Lower leg skin (tissue), 4 donors: ENCODE measurements around the gene HOXA5. TPM values are rescaled to one million over a fixed set of nuclear protein-coding genes. Genes with fewer than 3 reads are reported as not detected.

ENCODE experiments used
- DNase-seq, 2 donors: peaks; one replicate each; pipeline ENCODE4 v3.0.0-alpha.2; 2019; ENCODE audit warnings: low spot score in 2 of 2
- H3K4me3 ChIP-seq: fragments of 200-600 bp; sonication (generic); 2 replicates; pipeline ENCODE4 v1.5.1; 2017; ENCODE audit warnings: mild to moderate bottlenecking, low read depth; ENCODE audit not compliant: poor library complexity, severe bottlenecking
- POLR2A ChIP-seq, 2 donors: fragments of 450-650 bp; IDR thresholded peaks; one replicate each; pipeline ENCODE4 v1.6.1; 2016 to 2017; ENCODE audit warnings: antibody characterized with exemption in 2 of 2, mild to moderate bottlenecking in 1 of 2, moderate library complexity in 1 of 2
- WGBS, 2 donors: methylation state at CpG; one replicate each; pipeline ENCODE4 v1.1.5; 2018; 5-methylcytosine and 5-hydroxymethylcytosine counted together
- intact Hi-C: fragments of 100-400 bp; cut with DNase I; formaldehyde crosslinking; loops from one replicate; pipeline ENCODE4 v1.15.0; 2023; ENCODE audit warnings: low total_unique reads
- total RNA-seq, 4 donors: library from RNA; depleted of rRNA; stranded (reverse); fragments of >200 nt; gene quantifications; one replicate each; pipeline ENCODE4 v1.1.0, GENCODE V29; 2016
- TF ChIP-seq, protein P1 (sequence below), 3 donors: fragments of 450-650 bp; IDR thresholded peaks; one replicate each; pipeline ENCODE4 v1.5.1; 2016; ENCODE audit warnings: antibody characterized with exemption in 3 of 3, mild to moderate bottlenecking in 3 of 3, moderate library complexity in 2 of 3

Gene HOXA5
- total RNA-seq, 4 donors from 2014 or later = 5.1 to 15.1 (median 6.1) TPM

DNA sequence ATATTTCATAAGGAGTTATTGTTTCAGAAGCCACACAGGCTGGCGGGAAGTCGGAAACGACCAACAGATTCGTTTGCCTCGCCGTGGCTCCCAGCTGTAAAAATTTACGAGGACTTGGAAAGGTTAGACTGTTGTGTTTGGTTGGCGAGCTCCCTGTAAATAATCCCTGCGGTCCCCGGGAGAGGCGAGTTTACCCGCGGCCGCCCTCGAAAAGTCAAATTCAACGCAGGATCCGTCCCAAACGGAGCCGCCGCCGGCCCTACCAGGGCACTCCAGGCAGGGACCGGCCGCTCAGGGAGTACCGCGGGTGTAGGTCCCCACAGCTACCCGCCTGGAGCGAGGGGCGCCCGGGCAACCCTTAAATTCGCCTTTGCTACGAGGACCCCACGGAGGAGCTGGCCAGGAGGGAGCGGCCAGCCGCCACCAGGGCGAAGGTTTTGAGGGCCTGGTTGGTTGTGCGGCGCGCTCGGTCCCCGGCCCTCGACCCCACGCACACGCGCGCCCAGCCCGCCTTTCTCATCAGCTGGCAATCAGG lies 22.6 kb upstream of the HOXA5 start:
- DNase-seq = no peak
- TF ChIP-seq, protein P1, sequence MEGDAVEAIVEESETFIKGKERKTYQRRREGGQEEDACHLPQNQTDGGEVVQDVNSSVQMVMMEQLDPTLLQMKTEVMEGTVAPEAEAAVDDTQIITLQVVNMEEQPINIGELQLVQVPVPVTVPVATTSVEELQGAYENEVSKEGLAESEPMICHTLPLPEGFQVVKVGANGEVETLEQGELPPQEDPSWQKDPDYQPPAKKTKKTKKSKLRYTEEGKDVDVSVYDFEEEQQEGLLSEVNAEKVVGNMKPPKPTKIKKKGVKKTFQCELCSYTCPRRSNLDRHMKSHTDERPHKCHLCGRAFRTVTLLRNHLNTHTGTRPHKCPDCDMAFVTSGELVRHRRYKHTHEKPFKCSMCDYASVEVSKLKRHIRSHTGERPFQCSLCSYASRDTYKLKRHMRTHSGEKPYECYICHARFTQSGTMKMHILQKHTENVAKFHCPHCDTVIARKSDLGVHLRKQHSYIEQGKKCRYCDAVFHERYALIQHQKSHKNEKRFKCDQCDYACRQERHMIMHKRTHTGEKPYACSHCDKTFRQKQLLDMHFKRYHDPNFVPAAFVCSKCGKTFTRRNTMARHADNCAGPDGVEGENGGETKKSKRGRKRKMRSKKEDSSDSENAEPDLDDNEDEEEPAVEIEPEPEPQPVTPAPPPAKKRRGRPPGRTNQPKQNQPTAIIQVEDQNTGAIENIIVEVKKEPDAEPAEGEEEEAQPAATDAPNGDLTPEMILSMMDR (IDR thresholded peaks at IDR 0.05) = no peak
- WGBS, 2 donors = 13 to 19% methylated on average over 20 to 34 of the region's 46 CpGs
- H3K4me3 ChIP-seq = peak overlapping the region; percentile 28
- intact Hi-C loops = loop anchor here (5.0 to 10.0 kb wide), 2 partner anchors 961 to 1309 kb away; partner anchors contain the start of genes CBX3 and HNRNPA2B1

DNA sequence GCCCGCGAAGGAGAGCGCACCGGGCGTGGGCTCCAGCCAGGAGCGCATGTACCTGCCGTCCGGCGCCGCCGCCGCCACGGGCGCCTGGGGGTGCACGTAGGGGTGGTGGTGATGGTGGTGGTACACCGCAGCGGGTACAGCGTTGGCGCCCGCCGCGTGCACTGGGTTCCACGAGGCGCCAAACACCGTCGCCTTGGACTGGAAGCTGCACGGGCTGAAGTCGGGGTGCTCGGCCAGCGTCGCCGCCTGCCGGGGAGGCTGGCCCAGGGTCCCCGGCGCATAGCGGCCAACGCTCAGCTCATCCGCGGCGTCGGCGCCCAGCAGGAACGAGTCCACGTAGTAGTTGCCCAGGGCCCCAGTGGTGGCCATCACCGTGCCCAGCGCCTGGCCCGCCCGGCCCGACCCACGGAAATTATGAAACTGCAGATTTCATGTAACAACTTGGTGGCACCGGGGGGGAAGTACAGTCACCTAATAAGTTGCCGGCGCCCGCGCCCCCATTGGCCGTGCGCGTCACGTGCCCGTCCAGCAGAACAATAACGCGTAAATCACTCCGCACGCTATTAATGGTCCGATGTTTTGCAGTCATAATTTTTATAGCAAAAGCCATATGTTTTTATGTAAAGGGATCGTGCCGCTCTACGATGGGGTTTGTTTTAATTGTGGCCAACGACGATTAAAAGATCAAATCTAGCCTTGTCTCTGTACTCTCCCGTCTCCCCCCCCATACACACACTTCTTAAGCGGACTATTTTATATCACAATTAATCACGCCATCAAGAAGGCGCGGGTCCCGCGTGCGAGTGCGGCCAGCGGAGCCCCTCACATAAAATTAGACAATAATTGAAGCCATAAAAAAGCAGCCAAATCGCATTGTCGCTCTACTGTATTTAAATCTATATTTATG lies 21.9 kb upstream of the HOXA5 start, which contains the start of gene HOXA9:
HOXA9 (minus strand) TSS at position 449 of the 907 bp plus-strand sequence; CDS start at position 369, 80 bp downstream.
- TF ChIP-seq POLR2A (IDR thresholded peaks at IDR 0.05) = no peak
- TF ChIP-seq, protein P1 (IDR thresholded peaks at IDR 0.05) = no peak
- peak within 1 kb of the TSS; percentile 54 for H3K4me3 ChIP-seq
- intact Hi-C loops = loop anchor here (5.0 to 10.0 kb wide), 2 partner anchors 961 to 1308 kb away; partner anchors contain the start of genes CBX3 and HNRNPA2B1
- WGBS, 2 donors = 1% methylated on average over 60 to 61 of the region's 82 CpGs
- DNase-seq = peak; percentile 94 to 98

DNA sequence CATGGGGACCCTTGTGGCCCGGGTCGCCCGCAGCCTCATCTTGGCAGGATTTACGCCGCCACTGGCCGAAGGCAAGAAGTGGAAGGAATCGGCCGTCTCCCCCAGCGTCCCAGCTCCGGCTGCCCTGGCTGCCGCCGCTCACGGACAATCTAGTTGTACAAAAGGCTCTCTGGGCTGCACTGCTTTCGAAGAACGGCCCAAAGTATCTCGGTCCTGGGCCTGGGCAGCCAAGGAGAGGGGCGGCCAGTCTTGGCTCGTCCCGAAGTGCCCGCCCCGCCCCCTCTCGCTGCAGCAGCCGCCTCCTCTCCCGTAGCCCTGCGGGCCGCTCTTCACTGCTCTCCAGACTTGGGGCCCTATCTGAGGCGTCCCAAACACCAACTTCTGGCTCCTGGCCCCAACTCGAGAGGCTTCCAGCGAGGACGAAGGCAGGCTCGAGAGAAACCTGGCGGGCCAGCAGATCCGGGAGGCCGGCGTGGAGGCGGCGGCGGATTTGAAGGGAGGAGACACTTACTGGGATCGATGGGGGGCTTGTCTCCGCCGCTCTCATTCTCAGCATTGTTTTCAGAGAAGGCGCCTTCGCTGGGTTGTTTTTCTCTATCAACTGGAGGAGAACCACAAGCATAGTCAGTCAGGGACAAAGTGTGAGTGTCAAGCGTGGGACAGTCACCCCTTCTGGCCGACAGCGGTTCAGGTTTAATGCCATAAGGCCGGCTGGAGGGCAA lies 21.0 kb upstream of the HOXA5 start:
- intact Hi-C loops = loop anchor here (5.0 to 10.0 kb wide), 3 partner anchors 797 to 1307 kb away; partner anchors contain the start of genes CBX3 and HNRNPA2B1
- peak overlapping the region; percentile 54 for H3K4me3 ChIP-seq

DNA sequence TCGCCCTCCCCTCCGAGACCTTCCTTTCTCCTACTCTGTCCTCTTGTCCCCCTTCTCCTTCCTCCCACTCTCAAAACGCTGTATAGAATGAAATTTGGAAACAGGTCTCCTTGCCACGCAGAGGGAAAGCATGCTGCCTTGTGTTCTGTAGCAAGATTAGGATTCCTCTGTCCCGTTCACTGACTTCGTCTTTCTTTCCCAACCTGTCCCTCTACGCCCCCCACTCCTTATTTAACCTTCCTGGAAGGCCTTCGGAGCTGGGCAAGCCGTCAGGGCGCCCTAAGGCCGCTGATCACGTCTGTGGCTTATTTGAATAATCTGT lies 20.5 kb upstream of the HOXA5 start:
- H3K4me3 ChIP-seq = peak overlapping the region; percentile 54
- 17% methylated on average over 12 of the region's 12 CpGs for WGBS, 2 donors
- no peak for DNase-seq
- TF ChIP-seq POLR2A (IDR thresholded peaks at IDR 0.05) = no peak
- TF ChIP-seq, protein P1 (IDR thresholded peaks at IDR 0.05) = no peak
- intact Hi-C loops = loop anchor here (5.0 to 10.0 kb wide), 2 partner anchors 797 to 959 kb away; partner anchors contain the start of genes CBX3 and HNRNPA2B1

More for the DNA sequence above, 21.0 kb upstream of the HOXA5 start:
- TF ChIP-seq, protein P1 (IDR thresholded peaks at IDR 0.05) = no peak
- no peak for TF ChIP-seq POLR2A (IDR thresholded peaks at IDR 0.05)
- DNase-seq = no peak
- WGBS, 2 donors = 1% methylated on average over 46 to 47 of the region's 47 CpGs

DNA sequence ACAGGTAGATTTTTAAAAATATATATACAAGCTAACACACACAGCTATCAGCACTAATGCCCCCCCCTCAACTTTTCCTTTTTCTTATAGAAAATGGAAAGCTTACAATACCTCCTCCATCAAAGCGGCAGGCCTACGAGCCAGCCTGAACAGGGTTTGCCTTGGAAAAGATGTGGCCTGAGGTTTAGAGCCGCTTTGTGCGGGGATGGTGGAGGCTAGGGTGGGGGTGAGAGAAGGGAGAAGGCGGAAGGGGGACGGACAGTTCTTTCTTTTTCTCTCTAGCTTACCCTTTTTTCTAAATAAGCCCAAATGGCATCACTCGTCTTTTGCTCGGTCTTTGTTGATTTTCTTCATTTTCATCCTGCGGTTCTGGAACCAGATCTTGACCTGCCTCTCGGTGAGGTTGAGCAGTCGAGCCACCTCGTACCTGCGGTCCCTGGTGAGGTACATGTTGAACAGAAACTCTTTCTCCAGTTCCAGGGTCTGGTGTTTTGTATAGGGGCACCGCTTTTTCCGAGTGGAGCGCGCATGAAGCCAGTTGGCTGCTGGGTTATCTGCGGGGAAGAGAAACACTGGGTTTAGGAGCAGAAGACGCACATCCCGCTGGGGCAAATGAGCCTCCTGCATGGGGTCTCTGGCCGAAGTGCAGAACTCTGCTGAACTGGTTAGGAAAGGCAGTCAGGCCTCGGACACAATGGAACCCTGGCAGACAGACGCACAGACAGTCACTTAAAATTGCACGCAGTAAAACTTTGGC lies 20.0 kb upstream of the HOXA5 start:
- 25 to 42% methylated on average over 24 of the region's 24 CpGs for WGBS, 2 donors
- TF ChIP-seq, protein P1 (IDR thresholded peaks at IDR 0.05) = no peak
- TF ChIP-seq POLR2A (IDR thresholded peaks at IDR 0.05) = no peak
- DNase-seq = no peak
- intact Hi-C loops = loop anchor here (5.0 to 10.0 kb wide), 2 partner anchors 796 to 959 kb away; partner anchors contain the start of genes CBX3 and HNRNPA2B1
- no peak overlapping the region for H3K4me3 ChIP-seq
